ENCODE results near the gene TEX29.

TEX29 gene

DNA sequence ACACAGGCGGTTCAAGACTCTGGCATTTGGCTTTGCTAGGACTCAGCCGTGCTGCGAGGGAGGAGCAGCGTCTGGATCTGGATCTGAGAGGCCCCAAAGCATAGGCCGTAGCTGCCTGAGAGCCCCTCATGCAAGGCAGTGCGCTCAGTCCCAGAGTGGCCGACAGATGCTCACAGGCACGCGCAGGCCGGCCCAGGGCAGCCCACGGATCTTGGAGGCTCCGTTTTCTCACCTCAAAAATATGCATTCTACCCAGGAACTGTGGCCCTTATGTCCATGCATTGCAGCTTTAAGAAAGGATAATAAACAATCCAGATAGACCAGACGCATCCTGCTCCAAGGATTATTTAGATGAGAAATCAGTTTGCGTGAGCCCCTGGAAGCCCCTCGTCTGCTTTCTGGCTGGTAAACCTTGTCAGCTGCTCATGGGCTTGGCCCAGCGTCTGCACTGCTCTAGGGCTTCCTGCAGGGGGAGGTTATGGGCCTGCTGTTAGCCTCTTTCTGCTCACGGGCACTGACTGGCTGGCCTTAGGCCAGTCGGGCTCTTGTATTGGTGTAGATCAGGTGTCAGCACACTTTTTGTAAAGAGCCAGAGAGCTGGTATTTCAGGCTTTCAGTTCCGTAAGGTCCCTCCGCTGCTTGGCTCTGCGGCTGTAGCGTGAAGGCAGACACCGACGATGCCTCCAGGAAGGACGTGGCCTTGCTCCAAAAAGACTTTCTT is 24.2 kb downstream of the TEX29 start:
- no peak for DNase-seq

DNA sequence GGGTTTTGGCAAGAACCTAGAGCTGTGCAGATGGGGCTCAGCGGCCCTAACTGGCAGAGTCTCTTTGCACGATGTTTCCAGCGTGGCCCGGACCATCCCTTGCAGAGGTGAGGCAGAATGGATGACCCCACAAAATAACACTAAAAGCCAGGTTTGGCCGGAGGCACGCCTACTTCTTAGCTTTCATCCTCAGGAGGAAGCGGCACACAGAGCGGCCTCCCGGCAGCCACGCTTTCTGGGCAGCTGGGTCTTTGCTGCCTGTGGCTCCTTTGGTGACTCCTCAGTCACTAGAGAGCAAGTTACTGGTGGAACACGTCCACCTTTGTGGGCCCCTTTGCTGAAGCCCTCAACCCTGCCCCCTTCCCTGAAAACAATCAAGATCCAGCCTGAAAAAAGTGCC is 25.2 kb downstream of the TEX29 start:
- DNase-seq: no peak

DNA sequence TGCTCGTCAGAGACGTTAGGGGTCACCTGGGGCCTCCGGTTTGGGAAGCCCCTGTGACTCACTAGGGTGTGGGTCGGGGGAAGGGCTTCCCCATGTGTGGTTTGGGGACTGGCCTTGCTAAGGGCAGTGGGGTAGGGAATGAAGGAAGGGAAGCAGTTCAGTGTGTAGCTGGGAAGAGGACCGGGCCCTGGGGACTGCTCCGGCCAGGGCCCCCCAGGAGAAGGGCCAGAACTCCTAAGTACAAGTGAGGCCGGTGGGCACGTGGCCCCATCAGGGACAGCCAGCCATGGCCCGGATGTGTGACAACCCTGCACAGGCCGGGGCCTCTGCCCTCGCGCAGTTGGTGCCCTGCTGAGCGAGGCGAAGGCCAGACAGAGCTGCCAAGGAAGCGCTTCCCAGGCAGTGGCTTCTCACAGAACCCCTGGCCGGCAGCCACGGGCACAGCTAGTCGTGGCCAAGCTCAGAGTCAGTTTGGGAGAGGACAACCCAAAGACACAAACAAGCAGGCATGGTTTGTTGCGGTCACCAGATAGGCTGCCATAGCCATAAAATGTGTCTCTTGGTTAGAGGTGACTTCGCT is 25.7 kb downstream of the TEX29 start:
- no peak for DNase-seq

DNA sequence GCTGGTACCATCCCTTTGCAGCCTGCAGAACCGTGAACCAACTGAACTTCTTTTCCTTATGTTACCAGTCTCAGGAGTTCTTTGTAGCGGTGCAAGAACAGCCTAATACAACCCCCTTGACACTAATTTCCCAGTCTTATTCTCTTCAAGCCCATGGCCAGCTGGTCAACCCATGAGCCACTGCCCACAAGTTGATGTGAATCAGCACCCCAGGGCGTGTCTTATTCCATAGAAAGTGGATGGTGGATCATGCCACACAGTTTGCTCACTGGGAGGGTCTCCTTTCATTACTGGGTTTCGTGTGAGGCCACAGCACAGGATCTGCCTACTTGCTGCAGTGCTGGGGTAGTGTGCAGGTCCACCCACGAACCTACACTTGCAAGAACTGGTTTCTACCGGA is 27.0 kb downstream of the TEX29 start:
- DNase-seq: no peak

DNA sequence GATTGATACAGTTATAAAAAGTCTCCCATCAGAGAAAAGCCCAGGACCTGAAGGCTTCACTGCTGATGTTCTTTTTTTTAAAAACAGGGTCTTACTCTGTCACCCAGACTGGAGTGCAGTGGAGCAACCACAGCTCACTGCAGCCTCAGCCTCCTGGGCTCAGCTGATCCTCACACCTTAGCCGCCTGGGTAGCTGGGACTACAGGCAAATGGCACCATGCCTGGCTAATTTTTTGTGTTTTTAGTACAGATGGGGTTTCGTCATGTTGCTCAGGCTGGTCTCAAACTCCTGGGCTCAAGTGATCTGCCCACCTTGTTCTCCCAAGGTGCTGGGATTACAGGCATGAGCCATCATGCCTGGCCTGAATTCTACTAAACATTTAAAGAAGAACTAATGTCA is 33.1 kb downstream of the TEX29 start:
- no peak for DNase-seq

DNA sequence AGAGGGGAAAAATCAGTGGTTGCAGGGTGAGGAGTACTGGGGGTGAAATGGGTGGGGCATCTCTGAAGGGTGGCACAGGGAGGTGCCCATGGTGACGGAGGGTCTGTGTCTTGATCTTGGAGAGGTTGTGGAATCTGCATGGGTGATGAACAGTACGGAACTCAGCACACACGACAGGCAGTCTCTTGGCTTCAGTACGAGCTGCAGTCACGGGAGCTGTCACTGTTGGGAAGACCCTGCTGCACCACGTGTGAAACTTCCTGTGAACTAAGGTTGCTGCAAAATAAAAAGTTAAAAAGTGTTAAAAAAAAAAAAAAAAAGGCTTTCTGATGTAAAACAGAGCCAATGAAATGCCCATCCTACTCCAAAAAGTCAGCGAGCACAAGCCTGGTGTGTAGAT is 34.3 kb downstream of the TEX29 start:
- DNase-seq: no peak

DNA sequence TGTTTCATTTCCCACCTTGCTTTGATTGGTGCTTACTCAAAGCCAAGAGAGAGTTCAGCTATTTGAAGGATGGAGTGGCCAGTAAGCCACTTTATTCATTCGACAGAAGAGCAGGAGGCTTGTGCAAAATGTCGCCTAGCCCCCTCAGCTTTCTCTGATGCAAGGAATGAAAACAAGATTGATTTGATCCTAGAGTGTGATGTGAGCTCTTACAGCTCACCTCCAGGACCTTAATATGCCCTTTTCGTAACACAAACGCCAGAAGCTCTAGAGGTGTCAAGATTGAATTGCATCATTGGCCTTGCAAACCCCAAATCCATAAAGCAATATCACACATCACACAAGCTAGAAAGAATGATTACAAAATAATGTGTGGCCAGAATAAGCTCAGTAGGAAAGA is 36.4 kb downstream of the TEX29 start:
- DNase-seq: no peak

DNA sequence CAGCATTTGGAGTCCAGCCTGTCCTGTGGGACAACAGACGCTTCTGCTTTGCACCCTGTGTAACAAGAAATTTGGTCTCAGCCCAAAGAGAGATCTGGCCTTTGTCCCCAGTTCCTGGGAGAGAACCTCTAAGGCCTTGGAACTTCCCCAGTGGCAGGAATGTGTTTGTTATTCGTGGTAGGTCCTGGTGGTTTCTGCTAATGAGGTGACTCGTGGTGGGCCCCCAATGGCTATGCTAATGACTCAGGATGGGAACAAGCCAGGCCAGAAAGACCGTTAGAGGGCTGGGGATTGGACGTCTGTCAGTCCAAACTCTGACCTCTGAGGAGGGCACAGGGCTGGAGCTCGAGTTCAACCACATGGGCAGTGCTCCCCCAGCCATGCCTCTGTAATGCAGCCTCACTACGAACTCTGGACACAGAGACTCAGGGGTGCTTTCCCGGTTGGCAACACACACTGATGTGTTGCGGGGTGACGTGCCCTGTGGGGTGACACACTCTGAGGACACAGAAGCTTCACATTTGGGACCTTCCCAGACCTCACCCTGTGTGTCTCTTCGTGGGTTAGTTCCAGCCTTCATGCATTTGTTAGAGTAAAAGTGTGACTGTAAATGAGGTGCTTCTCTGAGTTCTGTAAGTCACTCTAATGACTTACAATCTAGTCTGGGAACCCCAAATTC is 38.9 kb downstream of the TEX29 start:
- no peak for DNase-seq

DNA sequence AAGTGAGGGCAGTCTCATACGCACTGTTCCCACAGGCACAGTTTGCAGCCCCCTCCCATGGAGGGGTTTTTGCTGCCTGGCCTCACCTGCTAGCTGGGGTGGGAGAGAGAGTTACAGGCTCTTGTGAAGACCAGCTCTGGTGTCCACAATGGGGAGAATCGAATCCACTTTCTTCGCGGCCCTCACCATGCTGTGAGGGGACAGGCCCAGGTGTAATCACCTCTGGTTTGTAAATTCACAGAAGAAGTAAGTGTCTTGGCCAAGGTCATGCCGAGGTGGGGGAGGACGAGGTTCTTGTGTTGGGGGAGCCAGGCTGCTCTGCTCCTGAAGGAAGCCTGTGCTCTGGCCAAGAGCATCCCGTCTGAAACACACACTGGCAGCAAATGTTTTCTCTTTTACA is 39.5 kb downstream of the TEX29 start:
- DNase-seq: no peak

DNA sequence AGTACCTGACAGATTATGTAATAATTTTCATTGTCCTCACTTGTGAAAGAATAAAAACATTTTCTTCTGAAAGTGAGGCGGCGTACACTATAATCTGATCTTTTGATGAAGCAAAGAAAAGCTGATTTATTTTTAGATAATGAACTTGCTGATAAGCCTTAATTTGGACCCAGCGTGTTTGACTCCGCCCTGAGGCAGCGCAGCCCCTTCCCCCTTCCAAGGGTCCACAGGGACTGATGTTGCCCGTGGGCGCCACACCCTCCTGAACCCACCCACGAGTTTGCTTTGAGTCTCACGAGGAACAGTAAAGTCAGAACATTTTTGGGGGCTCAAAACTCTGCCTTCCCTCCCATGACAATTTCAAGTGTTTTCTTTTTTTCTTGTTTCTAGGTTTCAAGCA is 40.0 kb downstream of the TEX29 start:
- no peak for DNase-seq

DNA sequence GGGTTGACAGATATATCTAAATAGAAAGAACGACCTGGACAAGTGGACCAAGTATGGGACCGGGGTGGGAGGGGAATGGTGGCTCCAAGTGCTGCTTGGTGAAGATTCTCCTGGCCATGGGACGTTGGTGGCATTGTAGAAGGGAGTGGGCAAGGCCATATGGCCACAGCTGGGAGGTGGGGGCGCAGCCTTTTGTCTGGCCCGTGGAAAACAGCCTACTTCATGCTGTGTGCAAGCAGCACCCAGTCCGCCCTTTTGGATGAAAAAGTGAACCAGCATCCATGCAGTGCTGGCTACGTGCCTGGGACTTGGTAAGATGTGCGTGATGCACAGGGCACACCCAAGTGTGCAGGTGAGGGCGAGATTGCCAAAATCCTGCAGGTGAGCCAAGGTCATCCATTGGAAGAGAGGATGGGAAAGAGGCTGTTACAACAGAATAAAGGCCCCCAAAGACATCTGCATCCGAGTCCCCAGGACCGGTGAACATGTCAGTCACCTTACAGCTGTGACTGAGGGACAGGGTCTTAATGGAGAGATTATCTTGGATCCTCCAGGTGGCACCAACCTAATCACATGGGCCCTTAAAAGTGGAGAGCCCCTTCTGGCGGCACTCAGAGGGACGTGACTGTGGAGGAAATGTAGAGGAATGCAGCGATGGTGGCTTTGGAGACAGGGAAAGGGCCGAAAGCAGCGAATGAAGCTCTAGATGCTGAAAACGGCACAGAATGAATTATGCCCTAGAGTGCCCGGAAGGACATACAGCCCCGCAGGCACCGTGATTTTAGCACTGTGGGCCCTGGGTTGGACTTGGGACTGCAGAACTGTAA is 40.8 kb downstream of the TEX29 start:
- DNase-seq: no peak

DNA sequence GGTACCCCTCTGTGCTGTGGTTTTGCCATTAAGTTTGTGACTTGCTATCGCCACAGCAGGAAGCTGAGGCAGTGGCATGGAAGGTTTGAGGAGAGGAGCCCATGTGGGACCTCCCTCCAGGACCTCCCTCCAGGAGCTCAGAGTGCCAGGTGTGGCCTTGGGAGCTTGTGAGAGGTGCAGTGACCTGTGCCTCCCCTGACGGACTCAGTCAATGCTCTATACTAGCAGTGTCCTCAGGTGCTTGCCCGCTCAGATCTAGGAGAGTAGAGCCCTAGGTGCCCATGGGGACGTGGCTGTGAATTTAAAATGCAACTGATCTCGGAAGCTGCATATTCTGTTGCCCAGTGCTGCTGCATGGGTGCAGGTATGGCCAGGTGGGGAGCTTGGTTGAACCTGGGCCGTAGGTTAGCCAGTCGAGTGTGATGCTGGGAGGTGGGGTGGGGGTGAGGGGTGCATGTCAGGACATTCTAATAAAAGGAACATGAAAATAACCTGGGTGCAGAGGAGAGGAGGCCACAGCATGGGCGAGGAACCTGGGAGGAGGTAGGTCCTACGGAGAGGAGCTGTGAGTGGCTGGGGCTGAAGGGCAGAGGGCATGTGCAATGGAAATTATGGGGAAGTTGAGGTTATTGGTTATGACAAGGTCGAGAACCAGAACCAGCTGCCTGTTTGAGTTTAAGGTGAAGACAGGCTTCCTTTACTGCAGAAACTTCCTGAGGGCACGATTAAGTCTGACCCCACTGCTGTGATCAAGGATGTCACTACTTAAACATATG is 41.6 kb downstream of the TEX29 start:
- DNase-seq: no peak

DNA sequence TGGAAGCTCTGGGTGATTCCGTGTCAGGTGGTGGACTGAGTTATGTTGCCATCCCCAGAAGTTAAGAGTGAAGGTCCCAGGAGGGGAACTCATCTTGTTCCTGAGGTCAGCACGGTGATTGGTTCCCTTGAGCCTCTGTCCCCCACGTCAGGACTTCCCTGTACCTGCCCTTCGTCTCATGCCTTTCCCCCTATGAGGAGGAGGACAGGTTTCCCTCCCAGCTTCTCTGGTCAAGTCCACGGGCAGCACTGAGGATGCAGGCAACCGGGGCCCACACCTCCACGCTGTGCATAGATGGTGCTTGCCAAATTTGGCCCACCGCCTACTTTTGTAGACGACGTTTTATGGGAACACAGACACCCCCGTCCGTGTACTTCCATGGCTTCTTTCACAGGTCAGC is 42.7 kb downstream of the TEX29 start:
- DNase-seq: no peak

DNA sequence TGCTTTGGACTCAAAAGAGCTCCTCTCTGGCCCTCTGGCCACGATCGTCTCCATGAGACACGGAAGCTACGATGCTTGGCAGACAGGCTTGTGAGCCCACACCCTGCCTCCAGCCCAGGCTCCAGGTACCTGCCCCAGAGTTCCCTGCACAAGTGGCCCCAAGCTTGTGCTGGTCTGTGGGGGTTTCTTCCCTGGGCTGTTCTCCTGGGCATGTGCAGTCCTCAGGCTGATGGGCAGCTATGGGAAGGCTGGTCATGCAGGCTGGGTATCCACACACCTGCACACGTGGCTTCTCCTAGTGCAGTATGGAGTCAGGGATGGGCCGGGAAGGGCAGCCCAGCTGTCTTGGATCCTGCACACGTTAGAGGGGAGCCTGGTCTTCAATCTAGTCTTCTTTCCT is 43.1 kb downstream of the TEX29 start:
- no peak for DNase-seq

DNA sequence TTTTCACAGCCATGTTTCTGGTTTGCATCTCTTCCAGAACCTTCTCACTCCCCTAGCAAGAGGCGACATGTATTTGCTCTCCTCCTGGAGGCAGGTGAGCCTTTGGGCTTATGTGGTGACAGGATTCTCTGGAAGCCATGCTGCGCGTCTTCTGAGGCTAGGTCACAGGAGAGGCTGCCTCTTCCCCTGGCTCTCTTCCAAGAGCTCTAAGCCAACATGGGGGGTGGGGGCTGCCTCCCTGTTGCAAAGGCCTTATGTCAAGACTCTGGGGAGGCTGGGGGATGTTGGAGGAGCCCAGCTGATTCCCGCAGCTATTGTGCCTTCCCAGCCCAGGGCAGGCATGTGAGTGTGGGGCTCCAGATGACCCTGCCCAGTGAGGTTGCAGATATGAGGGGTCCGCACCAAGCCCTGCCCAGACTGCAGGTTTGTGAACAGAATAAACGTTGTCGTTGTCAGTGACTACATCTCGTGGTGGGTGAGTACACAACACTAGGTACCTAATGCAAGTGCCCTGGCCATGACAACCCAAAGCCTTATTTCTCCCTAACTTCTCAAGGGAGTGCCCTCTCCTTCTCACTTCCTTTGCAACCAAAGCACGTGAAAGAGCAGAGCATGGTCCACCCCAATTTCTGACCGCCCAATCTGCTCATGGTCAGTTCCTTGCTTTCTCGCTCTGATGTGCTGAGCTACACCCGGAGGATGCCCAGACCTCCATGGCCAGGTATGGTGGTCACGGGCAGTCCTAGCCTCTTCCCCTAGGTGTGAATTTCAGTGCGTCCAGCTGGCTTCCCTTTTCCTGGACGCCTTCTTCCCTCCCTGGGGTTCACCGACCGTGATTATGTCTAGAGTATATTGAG is 44.9 kb downstream of the TEX29 start:
- no peak for DNase-seq

DNA sequence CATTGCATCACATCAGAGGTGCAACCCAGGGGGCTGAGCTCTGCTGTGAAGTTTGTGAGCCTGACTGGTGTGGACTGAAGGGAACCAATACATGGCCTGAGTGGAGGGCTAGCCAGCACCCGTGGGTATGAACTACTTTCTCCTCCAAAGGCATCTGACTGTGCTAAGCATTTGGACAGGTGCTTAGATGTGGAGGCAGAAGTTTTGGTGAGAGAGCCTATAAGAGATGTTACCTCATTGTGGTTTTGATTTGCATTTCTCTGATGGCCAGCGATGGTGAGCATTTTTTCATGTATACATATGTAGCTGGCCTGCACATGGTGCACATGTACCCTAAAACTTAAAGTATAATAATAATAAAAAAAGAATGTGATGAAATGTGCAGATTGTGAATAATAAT is 46.9 kb downstream of the TEX29 start:
- no peak for DNase-seq

DNA sequence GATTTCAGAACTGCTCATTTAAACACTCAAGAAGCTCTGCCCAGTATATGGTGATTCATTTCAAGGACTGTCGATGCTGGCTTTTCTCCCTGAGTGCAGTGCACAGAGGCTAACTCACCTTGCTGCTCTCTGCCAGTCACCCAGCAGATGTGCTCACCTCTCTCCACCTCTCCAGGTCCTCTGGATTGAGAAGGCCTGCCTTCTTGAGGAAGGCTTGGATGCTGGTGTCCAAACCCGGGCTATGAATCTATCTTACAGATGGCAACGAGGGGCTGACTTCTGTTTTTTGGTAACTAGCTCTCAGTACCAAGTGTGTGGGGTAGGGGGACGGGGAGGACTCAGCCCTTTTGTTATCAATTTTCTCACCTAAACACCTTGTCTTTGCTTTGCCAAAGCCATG is 47.6 kb downstream of the TEX29 start:
- no peak for DNase-seq

DNA sequence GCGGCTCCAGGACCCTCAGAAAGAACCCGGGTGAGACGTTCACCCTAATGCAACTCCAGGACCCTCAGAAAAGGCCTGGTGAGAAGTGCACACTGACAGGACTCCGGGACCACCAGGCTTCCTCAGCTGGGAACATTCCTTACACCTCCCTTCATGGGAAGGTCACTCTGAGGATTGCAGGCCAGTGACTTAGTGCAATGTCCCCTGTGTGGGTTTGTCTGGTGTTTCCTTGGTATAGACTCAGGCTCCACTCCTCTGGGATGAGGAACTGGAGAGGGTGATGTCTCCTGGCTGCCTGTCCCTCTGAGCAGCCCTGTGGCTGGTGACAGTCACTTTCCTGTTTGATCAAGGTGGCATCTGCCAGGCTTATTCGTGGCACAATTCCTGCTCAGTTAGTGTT is 49.7 kb downstream of the TEX29 start:
- no peak for DNase-seq

DNA sequence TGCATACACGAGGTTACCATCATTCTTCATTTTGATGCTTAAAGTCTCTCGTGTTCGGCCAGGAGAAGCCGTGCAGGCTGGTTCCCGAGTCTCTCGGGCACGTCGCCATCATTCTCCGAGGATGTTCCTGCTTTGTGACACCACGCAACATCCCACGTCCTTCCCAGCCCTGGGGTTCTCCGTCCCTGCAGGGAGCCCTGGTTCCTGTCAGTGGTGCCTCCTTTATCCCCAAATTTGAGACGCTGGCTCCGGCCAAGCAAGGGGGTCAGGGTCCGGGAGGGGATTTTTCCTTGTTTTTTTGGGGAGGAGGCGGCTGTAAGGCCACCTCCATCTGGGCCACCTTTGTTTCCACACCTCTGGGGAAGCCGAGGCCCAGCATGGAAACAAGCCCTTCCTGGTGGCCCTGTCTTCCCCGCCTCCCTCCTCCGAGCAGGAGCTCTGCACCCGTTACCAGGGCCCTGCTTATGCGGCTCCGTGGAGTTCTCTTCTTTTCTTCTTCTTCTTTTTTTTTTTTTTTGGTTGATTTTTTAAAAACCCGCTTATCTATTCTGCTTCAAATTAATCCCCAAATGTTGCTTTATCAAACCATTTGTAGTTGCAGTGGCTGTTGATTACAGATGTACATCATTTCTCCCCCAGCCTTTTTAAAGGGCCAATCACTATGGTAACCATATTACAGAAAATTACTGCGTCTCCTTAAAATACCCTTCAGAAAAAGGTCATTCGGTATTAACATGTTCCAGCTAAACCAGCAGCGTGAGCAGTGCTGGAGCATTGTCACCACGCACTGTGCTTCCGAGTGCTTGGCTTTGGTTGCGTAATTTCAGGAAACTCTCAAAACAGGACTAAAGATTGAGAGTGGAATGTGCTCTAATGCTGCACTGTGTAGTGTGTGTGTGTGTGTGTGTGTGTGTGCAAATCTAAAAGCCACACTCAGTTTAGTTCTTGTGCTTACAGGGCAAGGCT is 50.4 kb downstream of the TEX29 start:
- no peak for DNase-seq

DNA sequence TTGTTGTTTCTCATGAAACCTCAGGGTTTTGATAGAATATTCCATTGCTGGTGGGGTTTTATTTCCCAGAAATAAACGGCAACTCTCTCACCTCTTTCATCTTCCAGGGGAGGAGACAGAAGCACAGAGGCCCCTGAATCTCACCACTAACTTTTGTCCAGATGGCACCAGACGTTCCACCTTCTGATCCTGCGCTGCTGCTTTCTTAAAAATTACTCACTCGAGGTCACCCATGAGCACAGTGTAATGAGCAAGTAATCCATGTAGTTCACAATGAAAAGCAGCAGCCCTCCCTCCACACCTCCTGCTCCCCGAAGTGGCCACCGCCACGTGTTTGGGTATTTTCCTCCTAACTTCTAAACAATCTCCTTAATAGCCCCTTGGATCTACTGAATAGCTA is 51.3 kb downstream of the TEX29 start:
- no peak for DNase-seq

All from activated CD4-positive, alpha-beta T cell treated with anti-CD3 and anti-CD28 coated beads, Interleukin-2, Interleukin-6, amounts not matched to agents 100 ng/mL and 50 ng/mL, durations not matched to agents 16 hours and 8 hours (primary cell).